Tongue (tissue), 2 donors: Measurements from ENCODE around the gene SHC2. TPM values are rescaled to one million over a fixed set of nuclear protein-coding genes. Genes with fewer than 3 reads are reported as not detected.

Experiments used
- DNase-seq: peaks from one replicate; pipeline ENCODE4 v3.0.0-alpha.2; 2015
- total RNA-seq: library from RNA; depleted of rRNA; stranded (reverse); fragments of >200 nt; gene quantifications from one replicate; pipeline ENCODE4 v1.2.3, GENCODE V29; 2014

The SHC2 gene
- total RNA-seq: 18.3 TPM

- DNase-seq: peak; percentile 78
Measured at GRCh38 chr19:460877-461720, at the start of gene SHC2. Gene SHC2, minus strand, starts transcription at chr19:461033. Its CDS starts 37 bp downstream, at chr19:460996.

- no peak for DNase-seq
Measured at GRCh38 chr19:508204-509150, 47.6 kb upstream of the SHC2 start.

GRCh38 chr19:507286-508203 is 46.7 kb upstream of the SHC2 start, which contains the start of gene TPGS1:
Gene TPGS1, plus strand, starts transcription at chr19:507497. Its CDS starts 10 bp downstream, at chr19:507507.
- peak; percentile 90 for DNase-seq

- DNase-seq: peak; percentile 100
Measured at GRCh38 chr19:506404-507285, 45.8 kb upstream of the SHC2 start.

- DNase-seq: no peak
Measured at GRCh38 chr19:504616-505015, 43.8 kb upstream of the SHC2 start.

- DNase-seq: no peak
Measured at GRCh38 chr19:501646-502045, 40.8 kb upstream of the SHC2 start.

GRCh38 chr19:498977-499623 is 38.3 kb upstream of the SHC2 start:
- DNase-seq: no peak

- no peak for DNase-seq
Measured at GRCh38 chr19:498511-498891, 37.7 kb upstream of the SHC2 start.

- no peak for DNase-seq
Measured at GRCh38 chr19:497869-498510, 37.2 kb upstream of the SHC2 start.

GRCh38 chr19:497491-497868 is 36.6 kb upstream of the SHC2 start:
- DNase-seq: no peak

GRCh38 chr19:496986-497385 is 36.2 kb upstream of the SHC2 start:
- DNase-seq: no peak

- DNase-seq: no peak
Measured at GRCh38 chr19:496112-496665, 35.4 kb upstream of the SHC2 start, which contains the start of gene MADCAM1. Gene MADCAM1, plus strand, starts transcription at chr19:496486. Its CDS starts 14 bp downstream, at chr19:496500.

GRCh38 chr19:495402-496111 is 34.7 kb upstream of the SHC2 start:
- peak; percentile 75 for DNase-seq

- no peak for DNase-seq
Measured at GRCh38 chr19:495081-495401, 34.2 kb upstream of the SHC2 start.

GRCh38 chr19:494171-495080 is 33.6 kb upstream of the SHC2 start:
- no peak for DNase-seq

GRCh38 chr19:493391-494170 is 32.7 kb upstream of the SHC2 start:
- DNase-seq: no peak

- DNase-seq: no peak
Measured at GRCh38 chr19:492091-492531, 31.3 kb upstream of the SHC2 start.
